Chondrocyte (in vitro differentiated cells): Measurements from ENCODE around the gene ZNF831. TPM values are rescaled to one million over a fixed set of nuclear protein-coding genes. Genes with fewer than 3 reads are reported as not detected.

Experiments used
- DNase-seq: peaks from one replicate; pipeline ENCODE4 v3.0.0; 2021; ENCODE audit warnings: mixed read lengths, low spot score
- H3K27ac Mint-ChIP-seq: one replicate; pipeline ENCODE4 v1.8.0; 2021; ENCODE audit warnings: mild to moderate bottlenecking, moderate library complexity, mixed read lengths; ENCODE audit not compliant: unreplicated experiment
- H3K27me3 Mint-ChIP-seq: 2 replicates; pipeline ENCODE4 v1.8.0; 2021; ENCODE audit warnings: low read depth, mixed read lengths
- H3K36me3 Mint-ChIP-seq: 2 replicates; pipeline ENCODE4 v1.8.0; 2021; ENCODE audit warnings: low read depth, mixed read lengths
- H3K4me1 Mint-ChIP-seq: 2 replicates; pipeline ENCODE4 v1.8.0; 2021; ENCODE audit warnings: low read depth, mild to moderate bottlenecking, mixed read lengths
- H3K4me3 Mint-ChIP-seq: one replicate; pipeline ENCODE4 v1.8.0; 2021; ENCODE audit warnings: mild to moderate bottlenecking, moderate library complexity, mixed read lengths; ENCODE audit not compliant: unreplicated experiment
- H3K9me3 Mint-ChIP-seq: 2 replicates; pipeline ENCODE4 v1.8.0; 2021; ENCODE audit warnings: low read depth, mixed read lengths
- CTCF ChIP-seq: fragments of 200-600 bp; sonication (generic); IDR thresholded peaks from 2 replicates; pipeline ENCODE4 v1.5.0; 2021; ENCODE audit warnings: antibody characterized with exemption, mild to moderate bottlenecking, moderate library complexity
- total RNA-seq: library from RNA; stranded (reverse); gene quantifications from 3 replicates; pipeline ENCODE4 v1.2.1, GENCODE V29; 2021

ZNF831 gene
- total RNA-seq, 1 donor from 2014 or later = not detected

- H3K4me3 Mint-ChIP-seq = no peak overlapping the region
Measured at GRCh38 chr20:59161721-59162120, 1.9 kb upstream of the ZNF831 start.

GRCh38 chr20:59164686-59165391, 1.2 kb downstream of the ZNF831 start:
- Mint-ChIP-seq H3K36me3 (peaks cover under 1% of the 10 kb centered on the region), H3K27me3 (peaks cover 16% of the 10 kb centered on the region), H3K4me3 (no peak overlapping the region), H3K4me1 (no peaks in the 10 kb centered on the region), H3K9me3 (peaks cover 9% of the 10 kb centered on the region), H3K27ac (no peak overlapping the region)
- no peak for TF ChIP-seq CTCF
- no peak for DNase-seq

More at GRCh38 chr20:59161721-59162120, 1.9 kb upstream of the ZNF831 start:
- no peak for TF ChIP-seq CTCF
- no peak for DNase-seq
- Mint-ChIP-seq H3K27me3 (peaks cover 20% of the 10 kb centered on the region), H3K36me3 (no peaks in the 10 kb centered on the region), H3K27ac (no peak overlapping the region), H3K9me3 (no peaks in the 10 kb centered on the region), H3K4me1 (no peaks in the 10 kb centered on the region)

GRCh38 chr20:59165396-59165795, 1.8 kb downstream of the ZNF831 start:
- Mint-ChIP-seq H3K9me3 (peaks cover 14% of the 10 kb centered on the region), H3K27me3 (peaks cover 16% of the 10 kb centered on the region), H3K27ac (no peak overlapping the region), H3K4me1 (no peaks in the 10 kb centered on the region), H3K4me3 (no peak overlapping the region), H3K36me3 (peaks cover 2% of the 10 kb centered on the region)
- no peak for TF ChIP-seq CTCF
- DNase-seq = no peak

- Mint-ChIP-seq H3K9me3 (peaks cover 16% of the 10 kb centered on the region), H3K4me1 (no peaks in the 10 kb centered on the region), H3K36me3 (peaks cover 2% of the 10 kb centered on the region), H3K4me3 (no peak overlapping the region), H3K27ac (no peak overlapping the region), H3K27me3 (peaks cover 19% of the 10 kb centered on the region)
- TF ChIP-seq CTCF = no peak
- no peak for DNase-seq
Measured at GRCh38 chr20:59165891-59166709, 2.5 kb downstream of the ZNF831 start.
